Measurements from ENCODE around the gene LANCL3.
"Not testable (repeated sequence)": the region's sequence is repeated elsewhere in the genome, so short reads cannot be mapped to it uniquely, and the experiment has no call there.

Gene LANCL3

DNA sequence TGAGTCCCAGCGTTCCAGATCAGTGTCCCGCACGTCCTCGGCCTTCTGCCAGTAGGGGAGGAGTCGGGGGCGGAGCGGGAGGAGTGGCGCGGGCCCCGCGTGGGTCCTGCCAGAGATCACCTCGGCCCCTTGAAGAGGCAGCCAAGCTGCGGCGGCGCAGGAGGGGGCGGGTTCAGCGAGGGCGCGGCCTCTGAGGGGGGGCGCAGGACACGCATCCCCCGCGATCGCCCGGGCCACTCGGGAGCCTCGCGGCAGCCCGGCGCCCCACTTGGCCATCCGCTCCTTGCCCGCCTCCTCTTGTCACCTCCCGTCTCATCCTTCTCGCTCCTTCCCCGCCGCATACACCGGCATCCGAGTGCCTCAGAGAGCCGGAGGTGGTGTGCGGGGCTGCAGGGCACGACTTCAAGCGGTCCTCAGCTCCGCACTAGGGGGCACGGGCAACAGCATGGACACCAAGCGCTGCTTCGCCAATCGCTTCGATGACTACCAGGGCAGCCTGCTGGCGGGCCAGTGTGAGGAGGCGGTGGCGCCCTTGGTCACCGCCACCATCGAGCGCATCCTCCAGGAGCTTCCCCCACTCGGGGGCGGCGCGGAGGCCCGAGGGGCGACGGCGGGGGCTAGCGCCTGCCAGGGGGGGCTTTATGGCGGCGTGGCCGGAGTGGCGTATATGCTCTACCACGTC is at the start of gene LANCL3:
Gene LANCL3 (plus strand): TSS at position 236 of the 682 bp plus-strand sequence. CDS start 210 bp downstream, at position 446.
- not testable (repeated sequence) for DNase-seq

DNA sequence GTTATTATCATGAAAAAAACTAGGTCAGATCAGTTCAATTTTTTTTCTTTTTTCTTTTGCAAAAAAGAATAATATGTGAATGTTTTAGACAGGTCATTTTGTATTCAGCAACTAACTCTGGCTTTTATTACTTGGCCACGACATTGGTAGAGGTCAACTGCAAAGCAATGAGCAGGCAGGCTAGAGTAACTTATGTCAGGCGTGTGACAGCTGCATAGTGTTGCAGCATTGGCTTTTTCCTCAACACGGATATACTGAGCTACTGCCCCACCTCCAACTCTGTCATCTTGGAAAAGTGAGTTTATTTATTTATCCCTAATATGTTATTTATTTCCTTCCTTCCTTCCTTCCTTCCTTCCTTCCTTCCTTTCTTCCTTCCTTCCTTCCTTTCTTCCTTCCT is 47.8 kb upstream of the LANCL3 start:
- DNase-seq = not testable (repeated sequence)

DNA sequence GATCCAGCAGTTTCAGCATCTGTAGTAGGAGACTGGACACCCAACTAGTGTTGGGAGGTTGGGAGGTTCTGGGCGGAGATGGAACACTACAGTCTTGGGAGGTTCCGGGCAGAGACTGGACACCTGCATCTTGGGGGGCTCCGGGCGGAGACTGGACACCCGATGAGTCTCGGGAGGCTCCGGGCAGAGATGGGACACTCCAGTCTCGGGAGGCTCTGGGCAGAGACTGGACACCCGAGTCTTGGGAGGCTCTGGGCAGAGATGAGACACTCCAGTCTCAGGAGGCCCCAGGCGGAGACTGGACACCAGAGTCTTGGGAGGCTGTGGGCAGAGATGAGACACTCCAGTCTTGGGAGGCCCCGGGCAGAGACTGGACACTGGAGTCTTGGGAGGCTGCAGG is 29.5 kb upstream of the LANCL3 start:
- no peak for DNase-seq

GRCh38 chrX:37542791-37543190 is 28.7 kb upstream of the LANCL3 start:
- no peak for DNase-seq

GRCh38 chrX:37543324-37543723 is 28.1 kb upstream of the LANCL3 start:
- DNase-seq = no peak

DNA sequence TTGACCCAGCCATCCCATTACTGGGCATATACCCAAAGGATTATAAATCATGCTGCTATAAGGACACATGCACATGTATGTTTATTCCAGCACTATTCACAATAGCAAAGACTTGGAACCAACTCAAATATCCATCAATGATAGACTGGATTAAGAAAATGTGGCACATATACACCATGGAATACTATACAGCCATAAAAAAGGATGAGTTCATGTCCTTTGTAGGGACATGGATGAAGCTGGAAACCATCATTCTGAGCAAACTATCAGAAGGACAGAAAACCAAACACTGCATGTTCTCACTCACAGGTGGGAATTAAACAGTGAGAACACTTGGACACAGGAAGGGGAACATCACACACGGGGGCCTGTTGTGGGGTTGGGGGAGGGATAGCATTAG is 26.9 kb upstream of the LANCL3 start:
- DNase-seq = not testable (repeated sequence)

GRCh38 chrX:37545066-37545465 is 26.4 kb upstream of the LANCL3 start:
- DNase-seq = no peak

DNA sequence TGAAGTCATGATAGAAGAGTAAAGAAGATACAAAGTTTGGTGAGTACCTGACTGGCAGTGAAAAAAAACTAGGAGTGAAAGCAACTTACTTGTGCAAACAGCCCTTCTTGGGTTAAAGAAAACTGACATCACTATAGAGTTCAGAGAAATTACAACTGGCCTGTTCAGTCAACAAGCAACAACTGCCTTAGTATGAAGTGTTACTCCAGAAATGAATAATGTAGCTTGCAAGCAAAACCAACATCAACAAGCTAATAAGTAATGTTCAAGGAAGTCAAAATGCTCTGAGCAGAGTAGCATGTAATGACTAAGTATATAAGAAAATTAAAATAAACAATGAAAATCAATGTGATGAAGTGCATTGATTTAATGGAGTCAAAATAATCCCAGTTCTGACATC is 21.8 kb upstream of the LANCL3 start:
- DNase-seq = not testable (repeated sequence)

DNA sequence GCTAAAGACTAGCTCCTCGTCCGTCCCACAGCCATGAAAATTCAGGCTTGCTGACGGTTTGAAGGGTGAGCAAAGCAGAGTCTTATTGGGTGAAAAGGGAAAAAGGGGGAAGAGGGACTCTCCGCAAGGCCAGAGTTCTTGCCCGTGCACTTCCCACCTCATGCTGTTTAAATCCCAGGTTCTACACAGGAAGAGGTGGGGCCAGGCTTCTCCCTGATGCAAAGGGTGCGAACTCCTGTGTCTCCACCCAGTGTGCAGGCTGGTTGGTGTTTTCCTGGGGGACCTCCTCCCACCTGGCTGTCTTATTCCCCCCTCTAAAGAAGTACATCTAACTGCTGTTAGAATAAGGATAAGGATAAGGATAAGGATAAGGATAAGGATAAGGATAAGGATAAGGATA is 18.0 kb upstream of the LANCL3 start:
- DNase-seq = no peak

DNA sequence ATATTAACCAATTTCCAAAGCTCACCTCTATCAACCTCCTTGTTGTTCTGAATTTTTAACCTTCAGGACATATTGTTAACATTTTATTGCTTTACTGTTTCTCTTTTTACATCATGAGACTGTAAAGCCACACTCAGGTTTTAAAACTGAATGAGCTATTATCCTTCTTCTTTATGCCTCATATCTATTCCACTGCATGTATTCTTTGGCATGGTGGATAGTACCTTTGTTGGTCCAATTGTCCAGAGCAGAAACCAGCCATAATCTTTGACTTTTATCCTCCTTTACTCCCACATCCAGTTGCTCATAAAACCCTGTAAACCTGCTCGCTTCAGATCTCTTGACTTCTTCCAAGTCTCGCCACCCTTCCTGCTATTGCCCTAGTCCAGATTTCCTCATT is 6.2 kb upstream of the LANCL3 start:
- not testable (repeated sequence) for DNase-seq

DNA sequence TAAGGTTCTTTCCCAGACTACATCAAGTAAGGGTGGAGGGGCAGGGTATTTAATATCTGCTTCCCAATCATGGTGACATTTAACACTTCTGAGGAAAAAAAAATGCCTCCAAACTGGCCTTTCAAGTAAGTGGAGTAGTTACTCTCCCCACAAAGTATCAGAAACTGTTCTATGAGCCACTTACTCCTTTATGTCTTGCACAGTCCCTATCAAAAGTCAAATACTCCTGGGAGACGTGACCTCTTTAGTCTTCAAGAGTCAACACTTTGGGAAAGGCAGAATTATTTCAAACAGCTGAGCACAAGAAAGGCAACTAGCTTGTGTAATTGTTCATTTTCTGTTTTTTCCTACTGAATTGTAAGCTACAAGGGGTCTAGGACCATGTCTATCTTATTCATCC is 1.1 kb upstream of the LANCL3 start:
- not testable (repeated sequence) for DNase-seq

DNA sequence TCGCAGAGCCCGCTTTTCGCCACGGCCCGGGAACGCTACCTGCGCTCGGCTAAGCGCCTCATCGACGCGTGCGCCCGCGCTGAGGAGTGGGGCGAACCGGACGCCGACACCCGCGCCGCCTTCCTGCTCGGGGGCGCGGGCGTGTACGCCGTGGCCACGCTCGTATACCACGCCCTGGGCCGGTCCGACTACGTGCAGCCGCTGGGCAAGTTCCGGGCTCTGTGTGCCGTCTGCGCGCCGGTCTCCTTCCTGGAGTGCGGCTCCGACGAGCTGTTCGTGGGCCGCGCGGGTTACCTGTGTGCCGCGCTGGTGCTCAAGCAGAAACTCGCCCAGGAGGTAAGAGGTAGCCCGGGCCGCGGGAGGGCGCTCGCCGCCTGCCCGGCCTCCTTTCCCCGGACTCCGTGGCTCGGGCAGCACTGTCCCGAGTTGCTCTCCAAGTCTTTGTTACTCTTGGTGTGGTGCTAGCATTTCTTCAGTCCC is 687 bp downstream of the LANCL3 start:
- peak; percentile 29 to 41 for DNase-seq

GRCh38 chrX:37573121-37573520 is 1.7 kb downstream of the LANCL3 start:
- peak; percentile 28 to 31 for DNase-seq

- DNase-seq = no peak
These were observed 6.6 kb downstream of the LANCL3 start for GRCh38 chrX:37578045-37578444.

GRCh38 chrX:37580080-37580479 is 8.6 kb downstream of the LANCL3 start:
- no peak for DNase-seq

- not testable (repeated sequence) for DNase-seq
These were observed 15.9 kb downstream of the LANCL3 start for GRCh38 chrX:37587337-37587736.

DNA sequence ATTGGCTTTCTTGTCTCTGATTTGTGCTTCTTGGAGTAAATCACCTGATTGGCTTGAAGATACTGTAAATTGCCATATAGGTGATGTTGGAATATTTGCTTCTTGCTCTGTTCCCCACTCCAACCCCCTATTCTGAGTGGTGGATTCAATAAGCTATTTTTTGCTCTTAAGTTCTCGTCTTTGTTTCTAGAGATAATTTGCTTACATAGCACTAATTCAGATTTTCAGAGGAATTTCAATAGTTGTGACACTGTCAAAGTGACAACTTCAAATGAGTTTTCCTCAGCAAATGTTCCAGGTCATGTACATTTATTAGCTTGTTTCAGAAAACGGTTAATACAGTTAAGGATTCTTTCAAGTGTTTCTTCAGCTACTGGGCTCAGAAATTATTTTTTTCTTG is 18.6 kb downstream of the LANCL3 start:
- DNase-seq = no peak

DNA sequence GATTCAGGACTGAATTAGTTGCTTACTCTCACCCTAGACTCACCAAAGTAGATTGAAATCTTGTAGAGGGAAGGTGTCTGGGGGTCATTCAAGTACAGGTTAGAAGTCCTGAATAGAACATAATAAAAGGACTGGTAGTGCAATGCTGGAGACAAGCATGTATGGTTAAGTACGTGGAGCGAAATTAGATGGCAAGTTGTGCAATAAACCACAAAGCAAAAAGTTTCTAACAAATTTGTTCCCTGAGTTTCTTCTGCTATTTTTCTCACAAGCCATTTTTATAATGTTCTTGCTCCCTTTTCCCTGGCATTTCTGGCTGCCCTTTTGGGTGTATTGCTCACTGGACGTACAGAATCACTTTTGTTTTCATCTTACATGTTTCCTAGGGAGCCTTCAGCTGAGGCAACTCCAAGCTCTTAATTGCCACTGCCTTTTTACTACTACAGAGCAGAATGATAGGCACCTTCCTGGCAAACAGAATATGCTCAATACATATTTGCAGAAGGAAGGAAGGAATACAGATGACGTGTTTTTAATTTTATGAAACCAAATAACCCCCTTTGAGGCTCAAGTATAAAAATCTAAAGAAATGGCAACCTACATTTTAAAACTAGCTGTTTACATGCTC is 23.4 kb downstream of the LANCL3 start:
- DNase-seq = peak; percentile 20 to 29

- DNase-seq = no peak
These were observed 28.3 kb downstream of the LANCL3 start for GRCh38 chrX:37599729-37600128.

DNA sequence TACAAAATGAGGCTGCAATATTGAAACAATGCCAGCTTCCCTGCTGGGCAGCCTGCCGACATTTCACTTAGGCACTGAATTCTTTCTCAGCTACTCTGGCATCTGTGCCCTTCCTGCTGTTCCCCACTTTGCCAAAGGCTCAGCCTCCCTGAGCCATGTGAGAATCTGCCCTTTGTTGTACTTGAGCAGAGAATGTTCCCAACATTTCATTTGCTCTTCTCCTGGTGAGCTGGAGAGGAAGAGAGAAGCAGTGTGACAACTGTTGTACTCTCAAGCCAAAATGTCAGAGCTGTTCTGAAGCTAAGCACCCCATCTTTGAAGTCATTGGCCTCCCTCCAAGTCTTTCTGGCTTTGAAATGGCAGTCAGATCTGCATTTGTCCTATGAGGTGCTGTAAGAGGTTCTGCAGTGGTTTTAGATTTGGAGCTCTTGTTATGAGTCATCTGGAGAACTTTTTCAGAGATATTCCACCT is 32.5 kb downstream of the LANCL3 start:
- DNase-seq = no peak

- DNase-seq = no peak
These were observed 35.8 kb downstream of the LANCL3 start for GRCh38 chrX:37607243-37607642.

DNA sequence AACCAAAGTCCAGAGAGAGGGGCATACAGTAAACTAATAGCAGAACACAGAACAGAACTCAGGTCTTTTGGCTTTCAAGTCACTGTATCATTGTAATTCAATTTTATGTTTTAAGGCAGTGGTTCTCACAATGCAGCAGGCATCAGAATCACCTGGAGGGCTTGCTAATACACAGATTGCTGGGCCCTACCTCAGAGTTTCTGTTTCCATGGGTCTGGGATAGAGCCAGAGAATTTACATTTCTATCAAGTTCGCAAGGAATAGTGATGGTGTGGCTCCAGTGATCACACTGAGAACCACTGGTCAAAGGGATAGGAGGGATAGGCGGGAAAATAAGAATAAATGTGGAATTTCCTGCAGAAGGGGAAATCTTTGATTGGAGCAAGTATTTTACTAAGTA is 36.7 kb downstream of the LANCL3 start:
- no peak for DNase-seq

DNA sequence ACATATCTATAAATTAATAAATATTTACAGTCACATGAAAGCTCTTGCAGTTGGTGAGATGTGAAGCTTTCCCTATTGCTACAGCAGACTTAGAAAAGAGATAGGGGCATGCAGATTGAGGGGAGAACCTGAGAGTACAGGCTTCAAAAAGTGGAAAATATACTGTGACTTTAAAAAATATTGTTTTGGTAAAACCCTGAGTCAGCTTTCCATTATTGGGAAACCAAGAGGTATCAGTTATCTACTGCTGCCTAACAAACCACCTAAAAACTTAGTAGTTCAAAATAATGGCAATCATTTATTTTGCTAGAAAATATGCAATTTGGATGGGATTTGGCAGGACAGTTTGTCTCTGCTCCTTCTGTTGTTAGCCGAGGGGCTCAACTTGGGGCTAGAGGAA is 38.3 kb downstream of the LANCL3 start:
- DNase-seq = no peak

- DNase-seq = peak; percentile 18 to 26
These were observed 42.5 kb downstream of the LANCL3 start for GRCh38 chrX:37613933-37614332.

Measured in Kasumi-1 (cell line).